Mesendoderm (in vitro differentiated cells): ENCODE data around the gene ATP5ME.
"Not testable (repeated sequence)": the region's sequence is repeated elsewhere in the genome, so short reads cannot be mapped to it uniquely, and the experiment has no call there.

ENCODE experiments used
- DNase-seq: peaks from one replicate; pipeline ENCODE4 v3.0.0; 2013
- H2AK5ac ChIP-seq: 2 replicates; pipeline ENCODE4 v1.6.1; 2013; ENCODE audit warnings: low read length, inconsistent platforms
- H2BK120ac ChIP-seq: 2 replicates; pipeline ENCODE4 v1.6.1; 2013; ENCODE audit warnings: low read depth, mild to moderate bottlenecking, low read length, moderate library complexity, mixed read lengths
- H2BK15ac ChIP-seq: replicated peaks from 2 replicates; pipeline ENCODE4 v1.6.1; 2013; ENCODE audit warnings: low read depth, mild to moderate bottlenecking, moderate library complexity
- H2BK5ac ChIP-seq: 2 replicates; pipeline ENCODE4 v1.6.1; 2013; ENCODE audit warnings: low read length, inconsistent platforms
- H3K18ac ChIP-seq: 2 replicates; pipeline ENCODE4 v1.6.1; 2013; ENCODE audit warnings: mild to moderate bottlenecking, low read length, mixed read lengths
- H3K23ac ChIP-seq: one replicate; pipeline ENCODE4 v1.6.1; 2013; ENCODE audit warnings: low read length
- H3K27ac ChIP-seq: 2 replicates; pipeline ENCODE4 v1.5.1; 2013; ENCODE audit warnings: low read depth, mild to moderate bottlenecking, inconsistent platforms, low read length, moderate library complexity
- H3K27me3 ChIP-seq: 2 replicates; pipeline ENCODE4 v1.6.1; 2013; ENCODE audit warnings: low read length, control low read depth, mild to moderate bottlenecking, inconsistent platforms; ENCODE audit not compliant: insufficient read depth, poor library complexity
- H3K36me3 ChIP-seq: 2 replicates; pipeline ENCODE4 v1.6.1; 2013; ENCODE audit warnings: low read length, inconsistent platforms; ENCODE audit not compliant: control insufficient read depth, insufficient read depth
- H3K4ac ChIP-seq: one replicate; pipeline ENCODE4 v1.6.1; 2013; ENCODE audit warnings: low read depth, mild to moderate bottlenecking, low read length, moderate library complexity
- H3K4me1 ChIP-seq: 2 replicates; pipeline ENCODE4 v1.6.1; 2013; ENCODE audit warnings: low read depth, low read length, inconsistent platforms; ENCODE audit not compliant: control insufficient read depth
- H3K4me2 ChIP-seq: 2 replicates; pipeline ENCODE4 v1.6.1; 2013; ENCODE audit warnings: low read length
- H3K4me3 ChIP-seq: 2 replicates; pipeline ENCODE4 v1.5.1; 2013; ENCODE audit warnings: mild to moderate bottlenecking, low read length
- H3K56ac ChIP-seq: one replicate; pipeline ENCODE4 v1.6.1; 2013; ENCODE audit warnings: low read length
- H3K79me1 ChIP-seq: 2 replicates; pipeline ENCODE4 v1.6.1; 2013; ENCODE audit warnings: low read length, inconsistent platforms
- H3K79me2 ChIP-seq: 2 replicates; pipeline ENCODE4 v1.6.1; 2013; ENCODE audit warnings: mild to moderate bottlenecking, low read length; ENCODE audit not compliant: control insufficient read depth, insufficient read depth
- H3K9ac ChIP-seq: 2 replicates; pipeline ENCODE4 v1.6.1; 2013; ENCODE audit warnings: low read length, inconsistent platforms
- H4K5ac ChIP-seq: one replicate; pipeline ENCODE4 v1.6.1; 2013; ENCODE audit warnings: low read length
- H4K8ac ChIP-seq: one replicate; pipeline ENCODE4 v1.6.1; 2013; ENCODE audit warnings: low read depth, mild to moderate bottlenecking, control low read depth, low read length, moderate library complexity
- WGBS: extraction: QIAGEN DNeasy Blood & Tissue Kit; methylation state at CpG from one replicate; pipeline ENCODE4 v1.1.7; 2013; ENCODE audit warnings: low lambda C conversion rate, missing lambda C conversion rate; ENCODE audit not compliant: insufficient coverage; ENCODE audit errors: extremely low coverage; 5-methylcytosine and 5-hydroxymethylcytosine counted together

ATP5ME gene

DNA sequence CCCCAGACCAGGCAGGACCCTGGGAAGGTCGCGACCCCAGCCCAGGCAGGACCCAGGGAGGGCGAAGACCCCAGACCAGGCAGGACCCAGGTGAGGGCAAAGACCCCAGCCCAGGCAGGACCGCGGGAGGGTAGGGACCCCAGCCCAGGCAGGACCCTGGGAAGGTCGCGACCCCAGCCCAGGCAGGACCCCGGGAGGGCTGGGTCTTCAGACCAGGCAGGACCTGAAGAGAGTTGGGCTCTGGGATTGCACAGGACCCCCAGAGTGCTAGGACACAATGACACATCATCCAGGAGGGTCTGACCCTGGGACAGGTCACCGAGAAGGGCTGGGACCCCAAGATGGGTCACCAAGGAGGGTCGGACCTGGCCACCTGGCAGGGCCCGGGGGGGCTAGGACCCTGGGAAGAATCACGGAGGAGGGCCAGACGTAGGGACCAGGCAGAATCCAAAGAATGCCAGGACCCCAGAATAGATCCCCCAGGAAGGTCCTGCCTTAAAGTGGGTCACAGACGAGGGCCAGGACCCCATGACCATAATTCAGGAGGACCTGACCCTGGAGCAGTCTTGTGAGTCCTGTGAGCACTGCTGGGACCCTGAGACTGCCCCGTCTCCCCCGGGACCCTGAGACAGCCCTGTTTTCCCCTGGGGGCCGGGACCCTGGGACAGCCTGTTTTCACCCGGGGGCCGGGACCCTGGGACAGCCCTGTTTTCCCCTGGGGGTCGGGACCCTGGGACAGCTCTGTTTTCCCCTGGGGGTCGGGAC lies 32.9 kb upstream of the ATP5ME start:
- peak overlapping the region; percentile 48 for H3K4me2 ChIP-seq
- peak overlapping the region; percentile 52 for H3K9ac ChIP-seq
- H3K23ac ChIP-seq = no peak overlapping the region
- no peak overlapping the region for H2AK5ac ChIP-seq
- no peak overlapping the region for H3K4me3 ChIP-seq
- no peak overlapping the region for H4K5ac ChIP-seq
- H3K4ac ChIP-seq = no peak overlapping the region
- H3K18ac ChIP-seq = no peak overlapping the region
- H2BK15ac ChIP-seq = no peak overlapping the region
- no peaks in the 10 kb centered on the region for H3K27me3 ChIP-seq
- no peak for DNase-seq
- H4K8ac ChIP-seq = no peak overlapping the region
- H3K4me1 ChIP-seq = no peaks in the 10 kb centered on the region
- peaks cover 24% of the 10 kb centered on the region for H3K79me1 ChIP-seq
- no peak overlapping the region for H3K27ac ChIP-seq
- H3K36me3 ChIP-seq = no peaks in the 10 kb centered on the region
- H3K79me2 ChIP-seq = peaks cover 42% of the 10 kb centered on the region
- H2BK5ac ChIP-seq = no peak overlapping the region
- no CpG with 5 or more reads among the region's 21 CpGs for WGBS
- H2BK120ac ChIP-seq = no peak overlapping the region
- H3K56ac ChIP-seq = peak overlapping the region; percentile 78

DNA sequence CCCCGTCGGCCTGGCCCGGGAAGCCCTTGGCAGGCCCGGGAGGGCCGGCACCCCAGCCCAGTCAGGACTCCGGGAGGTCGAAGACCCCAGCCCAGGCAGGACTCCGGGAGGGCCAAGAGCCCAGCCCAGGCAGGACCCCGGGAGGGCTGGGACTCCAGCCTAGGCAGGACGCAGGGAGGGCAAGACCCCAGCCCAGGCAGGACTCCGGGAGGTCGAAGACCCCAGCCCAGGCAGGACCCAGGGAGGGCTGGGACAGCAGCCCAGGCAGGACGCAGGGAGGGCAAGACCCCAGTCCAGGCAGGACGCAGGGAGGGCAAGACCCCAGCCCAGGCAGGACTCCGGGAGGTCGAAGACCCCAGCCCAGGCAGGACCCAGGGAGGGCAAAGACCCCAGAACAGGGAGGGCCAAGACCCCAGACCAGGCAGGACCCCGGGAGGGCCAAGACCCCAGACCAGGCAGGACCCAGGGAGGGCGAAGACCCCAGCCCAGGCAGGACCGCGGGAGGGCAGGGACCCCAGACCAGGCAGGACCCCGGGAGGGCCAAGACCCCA lies 32.1 kb upstream of the ATP5ME start:
- peak overlapping the region; percentile 95 for H3K4ac ChIP-seq
- WGBS = no CpG with 5 or more reads among the region's 21 CpGs
- not testable (repeated sequence) for DNase-seq, H4K5ac ChIP-seq, H3K4me1 ChIP-seq, H3K36me3 ChIP-seq, H3K27me3 ChIP-seq, H2BK120ac ChIP-seq, H2BK15ac ChIP-seq
- peaks cover 24% of the 10 kb centered on the region for H3K79me1 ChIP-seq
- H3K4me2 ChIP-seq = peak overlapping the region; percentile 52
- peak overlapping the region; percentile 99 for H3K9ac ChIP-seq
- peak overlapping the region; percentile 49 for H3K27ac ChIP-seq
- peak overlapping the region; percentile 89 for H3K23ac ChIP-seq
- peaks cover 42% of the 10 kb centered on the region for H3K79me2 ChIP-seq
- peak overlapping the region; percentile 72 for H3K18ac ChIP-seq
- peak overlapping the region; percentile 96 for H3K56ac ChIP-seq
- H2AK5ac ChIP-seq = peak overlapping the region; percentile 65
- H2BK5ac ChIP-seq = peak overlapping the region; percentile 59
- peak overlapping the region; percentile 84 for H4K8ac ChIP-seq
- peak overlapping the region; percentile 88 for H3K4me3 ChIP-seq

GRCh38 chr4:705278-706082 lies 31.4 kb upstream of the ATP5ME start, which contains the start of gene PCGF3:
PCGF3 (plus strand) TSS chr4:705832; CDS start chr4:733681, 27,849 bp downstream.
- peak; percentile 96 for DNase-seq

DNA sequence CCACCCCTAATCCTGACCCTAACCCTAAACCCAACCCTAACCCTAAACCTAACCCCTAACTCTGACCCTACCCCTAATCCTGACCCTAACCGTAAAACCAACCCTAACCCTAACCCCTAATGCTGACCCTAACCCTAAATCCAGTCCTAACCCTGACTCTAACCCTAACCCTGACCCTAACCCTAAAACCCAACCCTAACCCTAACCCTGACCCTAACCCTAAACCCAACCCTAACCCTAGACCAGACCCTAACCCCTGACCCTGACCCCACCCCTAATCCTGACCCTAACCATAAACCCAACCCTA lies 30.8 kb upstream of the ATP5ME start:
- Histone ChIP-seq H3K9ac (no peak overlapping the region), H4K8ac (no peak overlapping the region), H2AK5ac (peak overlapping the region; percentile 22), H3K4me1 (no peaks in the 10 kb centered on the region), H3K79me1 (peaks cover 19% of the 10 kb centered on the region), H3K27me3 (no peaks in the 10 kb centered on the region), H3K4me2 (no peak overlapping the region), H3K36me3 (no peaks in the 10 kb centered on the region), H3K4ac (no peak overlapping the region), H3K23ac (no peak overlapping the region), H3K56ac (no peak overlapping the region), H2BK5ac (no peak overlapping the region), H3K4me3 (no peak overlapping the region), H3K27ac (no peak overlapping the region), H4K5ac (no peak overlapping the region), H2BK15ac (no peak overlapping the region), H3K79me2 (peaks cover 30% of the 10 kb centered on the region), H3K18ac (no peak overlapping the region), H2BK120ac (no peak overlapping the region)
- no peak for DNase-seq
- 100% methylated on average over 1 of the region's 1 CpG for WGBS

More at GRCh38 chr4:705278-706082, 31.4 kb upstream of the ATP5ME start, which contains the start of gene PCGF3:
- Histone ChIP-seq H4K5ac (no peak within 1 kb of the TSS), H3K79me2 (peaks cover 35% of the 10 kb centered on the region), H2BK15ac (no peak within 1 kb of the TSS), H3K4me1 (no peaks in the 10 kb centered on the region), H3K4me3 (peak within 1 kb of the TSS; percentile 88), H3K27ac (peak within 1 kb of the TSS; percentile 49), H2BK120ac (peak within 1 kb of the TSS; percentile 50), H3K4ac (peak within 1 kb of the TSS; percentile 95), H3K4me2 (peak within 1 kb of the TSS; percentile 79), H3K18ac (peak within 1 kb of the TSS; percentile 72), H3K36me3 (no peaks in the 10 kb centered on the region), H3K9ac (peak within 1 kb of the TSS; percentile 99), H3K56ac (peak within 1 kb of the TSS; percentile 96), H4K8ac (peak within 1 kb of the TSS; percentile 84), H2BK5ac (peak within 1 kb of the TSS; percentile 59), H2AK5ac (peak within 1 kb of the TSS; percentile 65), H3K79me1 (peaks cover 21% of the 10 kb centered on the region), H3K27me3 (no peaks in the 10 kb centered on the region), H3K23ac (peak within 1 kb of the TSS; percentile 89)
- no CpG with 5 or more reads among the region's 82 CpGs for WGBS

GRCh38 chr4:704198-704891 lies 30.3 kb upstream of the ATP5ME start:
- H3K18ac ChIP-seq = no peak overlapping the region
- no peak overlapping the region for H3K9ac ChIP-seq
- DNase-seq = no peak
- H3K4me1 ChIP-seq = no peaks in the 10 kb centered on the region
- no peak overlapping the region for H4K8ac ChIP-seq
- H2BK15ac ChIP-seq = no peak overlapping the region
- no peak overlapping the region for H2BK120ac ChIP-seq
- peaks cover 14% of the 10 kb centered on the region for H3K79me1 ChIP-seq
- H3K4me2 ChIP-seq = no peak overlapping the region
- no peaks in the 10 kb centered on the region for H3K27me3 ChIP-seq
- no CpG with 5 or more reads among the region's 46 CpGs for WGBS
- no peak overlapping the region for H2AK5ac ChIP-seq
- H2BK5ac ChIP-seq = no peak overlapping the region
- peaks cover 25% of the 10 kb centered on the region for H3K79me2 ChIP-seq
- no peak overlapping the region for H4K5ac ChIP-seq
- no peak overlapping the region for H3K23ac ChIP-seq
- H3K4ac ChIP-seq = no peak overlapping the region
- no peaks in the 10 kb centered on the region for H3K36me3 ChIP-seq
- no peak overlapping the region for H3K56ac ChIP-seq
- no peak overlapping the region for H3K4me3 ChIP-seq
- H3K27ac ChIP-seq = no peak overlapping the region
